H1 (cell line): ENCODE results near the gene GBGT1. TPM values are rescaled to one million over a fixed set of nuclear protein-coding genes. Genes with fewer than 3 reads are reported as not detected.

Source experiments
- BRCA1 ChIP-seq: IDR thresholded peaks from 2 replicates; pipeline ENCODE4 v1.6.1; 2012; ENCODE audit warnings: low read depth, low read length, improper control_type of control experiment
- CEBPB ChIP-seq: IDR thresholded peaks from 2 replicates; pipeline ENCODE4 v1.6.1; 2012; ENCODE audit warnings: low read depth, low read length
- CTBP2 ChIP-seq: IDR thresholded peaks from 2 replicates; pipeline ENCODE4 v1.7.0; 2011; ENCODE audit warnings: borderline replicate concordance, mild to moderate bottlenecking, moderate library complexity, mixed read lengths, low read length; ENCODE audit not compliant: insufficient read depth, insufficient read length
- EP300 ChIP-seq, 2 experiments: IDR thresholded peaks; 1 replicate in 1 of 2; 2 replicates in 1 of 2; pipeline ENCODE4 v1.6.1; 2011 to 2012; ENCODE audit warnings: low read depth in 2 of 2, low read length in 2 of 2, mild to moderate bottlenecking in 2 of 2, borderline replicate concordance in 1 of 2, inconsistent platforms in 1 of 2, moderate library complexity in 1 of 2
- HDAC2 ChIP-seq, 2 experiments: fragments of 300-600 bp in 1 of 2; sonication (generic) in 1 of 2; IDR thresholded peaks; 2 replicates each; pipeline ENCODE4 v1.6.1; 2011 to 2012; ENCODE audit warnings: low read depth in 2 of 2, low read length in 2 of 2, mild to moderate bottlenecking in 2 of 2, moderate library complexity in 2 of 2, borderline replicate concordance in 1 of 2, inconsistent platforms in 1 of 2
- SAP30 ChIP-seq: fragments of 300-600 bp; sonication (generic); IDR thresholded peaks from 2 replicates; pipeline ENCODE4 v1.7.1; 2012; ENCODE audit warnings: low read length, moderate library complexity, mild to moderate bottlenecking, inconsistent platforms; ENCODE audit not compliant: insufficient read depth, insufficient replicate concordance
- SRF ChIP-seq: IDR thresholded peaks from 2 replicates; pipeline ENCODE4 v1.6.1; 2011; ENCODE audit warnings: mild to moderate bottlenecking, low read depth, low read length, moderate library complexity
- polyA plus RNA-seq, 7 experiments: library from polyadenylated mRNA; depleted of rRNA in 3 of 7; stranded (reverse) in 5 of 7; unstranded in 2 of 7; fragments of >200 nt in 5 of 7; fragments of 200-250 nt in 2 of 7; gene quantifications; 1 replicate in 5 of 7; 2 replicates in 1 of 7; 4 replicates in 1 of 7; pipeline versions ENCODE4 v1.2.1 to v1.2.3, GENCODE V29; 2011 to 2013; ENCODE audit warnings: missing spikeins in 2 of 7, mixed read lengths in 2 of 7
- total RNA-seq: library from RNA; stranded (reverse); fragmentation: NEBNext Ultra II Directional; extraction: Animal tissue kit (Norgen Biotek cat#: 25700); gene quantifications from 2 replicates; pipeline ENCODE4 v1.2.1, GENCODE V29; 2021

Gene GBGT1
- total and polyA plus RNA-seq, 2 of the 8 experiments (the other 6 are each of a cell fraction or from before 2014, with no cell fraction given): 7.1 to 9.7 TPM

GRCh38 chr9:133111808-133112662, 51.7 kb downstream of the GBGT1 start (continued):
- no peak for TF ChIP-seq HDAC2 (IDR thresholded peaks at IDR 0.05; ENCODE audit: borderline replicate concordance in 1 of 2, low read depth in 2 of 2, low read length in 2 of 2)
- no peak for TF ChIP-seq CTBP2
- no peak for TF ChIP-seq SAP30
- TF ChIP-seq BRCA1: no peak
- no peak for TF ChIP-seq SRF
- TF ChIP-seq CEBPB: no peak
- TF ChIP-seq EP300 (IDR thresholded peaks at IDR 0.05; ENCODE audit: borderline replicate concordance in 1 of 2, low read depth in 2 of 2, low read length in 2 of 2): no peak
